NCI-H128 (cell line): ENCODE results near the gene DNAH8.

Experiments
- DNase-seq: peaks from one replicate; lab custom pipeline; 2025; ENCODE audit not compliant: unreplicated experiment; lab: John Stamatoyannopoulos, UW

DNAH8 gene

GRCh38 chr6:39049575-39050283 is 334.6 kb downstream of the DNAH8 start:
- DNase-seq, result no peak

GRCh38 chr6:39050453-39051112 is 335.5 kb downstream of the DNAH8 start:
- DNase-seq, result no peak

GRCh38 chr6:39051399-39052122 is 336.4 kb downstream of the DNAH8 start:
- no peak for DNase-seq

- DNase-seq, result no peak
Observed at GRCh38 chr6:39053016-39053624, 338.0 kb downstream of the DNAH8 start.

GRCh38 chr6:39053854-39054576 is 338.9 kb downstream of the DNAH8 start:
- DNase-seq, result no peak

GRCh38 chr6:39054577-39055142 is 339.5 kb downstream of the DNAH8 start:
- DNase-seq, result no peak

- no peak for DNase-seq
Observed at GRCh38 chr6:39055661-39056060, 340.6 kb downstream of the DNAH8 start.

- no peak for DNase-seq
Observed at GRCh38 chr6:39056191-39056590, 341.1 kb downstream of the DNAH8 start.

GRCh38 chr6:39056681-39057080 is 341.6 kb downstream of the DNAH8 start:
- no peak for DNase-seq

- no peak for DNase-seq
Observed at GRCh38 chr6:39057251-39058155, 342.4 kb downstream of the DNAH8 start.

- DNase-seq, result no peak
Observed at GRCh38 chr6:39058471-39059147, 343.5 kb downstream of the DNAH8 start.

GRCh38 chr6:39059496-39060310 is 344.6 kb downstream of the DNAH8 start:
- no peak for DNase-seq

GRCh38 chr6:39060467-39061160 is 345.5 kb downstream of the DNAH8 start:
- DNase-seq, result no peak

GRCh38 chr6:39061182-39061581 is 346.1 kb downstream of the DNAH8 start:
- DNase-seq, result no peak

- no peak for DNase-seq
Observed at GRCh38 chr6:39061588-39061987, 346.5 kb downstream of the DNAH8 start.

GRCh38 chr6:39062014-39062740 is 347.1 kb downstream of the DNAH8 start:
- DNase-seq, result no peak

- DNase-seq, result no peak
Observed at GRCh38 chr6:39063526-39063925, 348.4 kb downstream of the DNAH8 start.
